HCT116 (cell line): ENCODE data around the gene TNFSF13B. TPM values are rescaled to one million over a fixed set of nuclear protein-coding genes. Genes with fewer than 3 reads are reported as not detected.

Experiments
- ATAC-seq: fragments of 200-7000 bp; cut with Tn5 transposase; 2 replicates; pipeline ENCODE4 v1.9.1; 2020; ENCODE audit warnings: mild to moderate bottlenecking, moderate library complexity
- BruUV-seq: library from RNA; stranded (reverse); fragments of 400-500 nt; replicated peaks from 2 replicates; lab custom pipeline; 2021; lab: Mats Ljungman, UMichigan
- CTCF ChIA-PET: fragments of 300-600 bp; sonication (Branson Sonifier 250); formaldehyde crosslinking; loops from one replicate; lab custom pipeline; 2021; ENCODE audit warnings: antibody characterized with exemption; lab: Charles Lee
- POLR2A ChIA-PET: fragments of 300-600, 350-600 bp; sonication (Branson Sonifier 250); formaldehyde crosslinking; loops from one replicate; lab custom pipeline; 2021; ENCODE audit warnings: antibody characterized with exemption; lab: Charles Lee
- RAD21 ChIA-PET, 2 experiments: fragments of 300-600 bp; sonication (Branson Sonifier 250); formaldehyde crosslinking; loops; one replicate each; lab custom pipeline; 2023; ENCODE audit warnings: low total read pairs in 2 of 2; ENCODE audit not compliant: uncharacterized antibody in 2 of 2, unreplicated experiment in 2 of 2, low non-redundant PET in 1 of 2; lab: Charles Lee
- DNase-seq: peaks from one replicate; pipeline ENCODE4 v3.0.0-alpha.2; 2010; ENCODE audit warnings: low read depth, low spot score
- H2AFZ ChIP-seq: fragments of 200-600 bp; shearing (Covaris generic), sonication (generic); 2 replicates; pipeline ENCODE4 v1.6.1; 2017; ENCODE audit warnings: low read depth, mixed run types, mixed read lengths, antibody characterized with exemption, low read length; ENCODE audit not compliant: poor library complexity, severe bottlenecking
- H3K27ac ChIP-seq: 2 replicates; pipeline ENCODE4 v1.5.1; 2012; ENCODE audit warnings: low read depth, low read length
- H3K27me3 ChIP-seq: fragments of 200-600 bp; sonication (generic); 2 replicates; pipeline ENCODE4 v1.6.1; 2016; ENCODE audit warnings: mixed run types, low read length, mixed read lengths; ENCODE audit not compliant: insufficient read depth
- H3K36me3 ChIP-seq, 2 experiments: fragments of 200-500 bp in 1 of 2; fragments of 200-600 bp in 1 of 2; sonication (Bioruptor generic) in 1 of 2; sonication (generic) in 1 of 2; 2 replicates each; pipeline versions ENCODE4 v1.5.1 to v1.6.1; 2014 to 2016; ENCODE audit warnings: low read length in 2 of 2, inconsistent platforms in 1 of 2, mixed read lengths in 1 of 2, mixed run types in 1 of 2; ENCODE audit not compliant: insufficient read depth in 2 of 2, control insufficient read depth in 1 of 2
- H3K4me1 ChIP-seq, 2 experiments: fragments of 200-600 bp in 1 of 2; sonication (generic) in 1 of 2; 2 replicates each; pipeline versions ENCODE4 v1.5.1 to v1.6.1; 2012 to 2017; ENCODE audit warnings: low read length in 2 of 2, inconsistent platforms in 1 of 2, mild to moderate bottlenecking in 1 of 2, mixed read lengths in 1 of 2, mixed run types in 1 of 2, moderate library complexity in 1 of 2; ENCODE audit not compliant: insufficient read depth in 2 of 2, control insufficient read depth in 1 of 2
- H3K4me2 ChIP-seq: fragments of 200-600 bp; sonication (generic); 2 replicates; pipeline ENCODE4 v1.6.1; 2017; ENCODE audit warnings: mixed run types, low read length, mixed read lengths
- H3K4me3 ChIP-seq, 2 experiments: fragments of 200-600 bp in 1 of 2; sonication (generic) in 1 of 2; replicated peaks in 1 of 2; 2 replicates each; pipeline ENCODE4 v1.5.1; 2011 to 2016; ENCODE audit warnings: low read length in 2 of 2, control low read depth in 1 of 2, low read depth in 1 of 2, mild to moderate bottlenecking in 1 of 2, mixed read lengths in 1 of 2, mixed run types in 1 of 2
- H3K79me2 ChIP-seq: fragments of 200-600 bp; sonication (generic); 2 replicates; pipeline ENCODE4 v1.6.1; 2017; ENCODE audit warnings: mild to moderate bottlenecking, mixed run types, low read length, moderate library complexity, mixed read lengths; ENCODE audit not compliant: insufficient read depth
- H3K9ac ChIP-seq: fragments of 200-600 bp; sonication (generic); 2 replicates; pipeline ENCODE4 v1.6.1; 2016; ENCODE audit warnings: low read length, mixed read lengths
- H3K9me2 ChIP-seq: fragments of 200-600 bp; sonication (generic), shearing (Covaris generic); 2 replicates; pipeline ENCODE4 v1.6.1; 2017; ENCODE audit warnings: mixed run types, mild to moderate bottlenecking, moderate library complexity; ENCODE audit not compliant: insufficient read depth
- H3K9me3 ChIP-seq, 2 experiments: fragments of 200-500 bp in 1 of 2; fragments of 200-600 bp in 1 of 2; sonication (Bioruptor generic) in 1 of 2; sonication (generic) in 1 of 2; 2 replicates each; pipeline ENCODE4 v1.6.1; 2014 to 2017; ENCODE audit warnings: low read length in 2 of 2, mixed read lengths in 2 of 2, inconsistent platforms in 1 of 2, low read depth in 1 of 2, mild to moderate bottlenecking in 1 of 2, mixed run types in 1 of 2, moderate library complexity in 1 of 2; ENCODE audit not compliant: control insufficient read depth in 1 of 2, insufficient read depth in 1 of 2
- H4K20me1 ChIP-seq: fragments of 200-600 bp; sonication (generic), shearing (Covaris generic); 2 replicates; pipeline ENCODE4 v1.6.1; 2017; ENCODE audit warnings: mixed run types, mild to moderate bottlenecking, moderate library complexity; ENCODE audit not compliant: insufficient read depth
- CBX3 ChIP-seq: IDR thresholded peaks from 2 replicates; pipeline ENCODE4 v1.6.1; 2012; ENCODE audit warnings: low read depth
- EGR1 ChIP-seq: IDR thresholded peaks from 2 replicates; pipeline ENCODE4 v1.6.1; 2012; ENCODE audit warnings: low read depth
- EZH2phosphoT487 ChIP-seq: fragments of 200-600 bp; IDR thresholded peaks from 2 replicates; pipeline ENCODE4 v1.6.1; 2018; ENCODE audit warnings: antibody characterized with exemption, borderline replicate concordance
- FOSL1 ChIP-seq: IDR thresholded peaks from 2 replicates; pipeline ENCODE4 v1.6.1; 2012; ENCODE audit warnings: low read depth
- JUND ChIP-seq: IDR thresholded peaks from 2 replicates; pipeline ENCODE4 v1.6.1; 2012
- POLR2A ChIP-seq: IDR thresholded peaks from 2 replicates; pipeline ENCODE4 v1.7.0; 2011; ENCODE audit warnings: borderline replicate concordance; ENCODE audit not compliant: insufficient read depth, insufficient read length; ENCODE audit errors: extremely low read depth
- POLR2AphosphoS5 ChIP-seq: IDR thresholded peaks from 2 replicates; pipeline ENCODE4 v1.6.1; 2011; ENCODE audit warnings: mild to moderate bottlenecking, low read depth, low read length, moderate library complexity
- SIN3A ChIP-seq: IDR thresholded peaks from 2 replicates; pipeline ENCODE4 v1.6.1; 2012; ENCODE audit warnings: low read depth
- SP1 ChIP-seq: IDR thresholded peaks from 2 replicates; pipeline ENCODE4 v1.6.1; 2012; ENCODE audit warnings: low read depth
- TCF7L2 ChIP-seq: IDR thresholded peaks from 2 replicates; pipeline ENCODE4 v1.7.0; 2011; ENCODE audit warnings: borderline replicate concordance, inconsistent platforms; ENCODE audit not compliant: insufficient read depth, insufficient read length; ENCODE audit errors: extremely low read depth
- ZFX ChIP-seq: fragments of 450-650 bp; IDR thresholded peaks from 2 replicates; pipeline ENCODE4 v1.6.1; 2017
- ZNF274 ChIP-seq: fragments of 200-500 bp; sonication (Bioruptor generic); IDR thresholded peaks from 2 replicates; pipeline ENCODE4 v1.6.1; 2014; ENCODE audit warnings: mild to moderate bottlenecking, low read depth, low read length, inconsistent platforms
- intact Hi-C: fragments of 100-400 bp; cut with micrococcal nuclease; formaldehyde crosslinking; loops from 2 replicates; pipeline ENCODE4 v1.10.0; 2022
- total RNA-seq: library from RNA; stranded (reverse); gene quantifications from one replicate; pipeline ENCODE4 v1.2.1, GENCODE V29; 2021; ENCODE audit not compliant: unreplicated experiment
- TF ChIP-seq, protein P1 (sequence below): IDR thresholded peaks from 2 replicates; pipeline ENCODE4 v1.6.1; 2012
- TF ChIP-seq, protein P2 (sequence below): IDR thresholded peaks from 2 replicates; pipeline ENCODE4 v1.6.1; 2012

The TNFSF13B gene
- total RNA-seq, 1 experiment from 2014 or later: 1.3 TPM

DNA sequence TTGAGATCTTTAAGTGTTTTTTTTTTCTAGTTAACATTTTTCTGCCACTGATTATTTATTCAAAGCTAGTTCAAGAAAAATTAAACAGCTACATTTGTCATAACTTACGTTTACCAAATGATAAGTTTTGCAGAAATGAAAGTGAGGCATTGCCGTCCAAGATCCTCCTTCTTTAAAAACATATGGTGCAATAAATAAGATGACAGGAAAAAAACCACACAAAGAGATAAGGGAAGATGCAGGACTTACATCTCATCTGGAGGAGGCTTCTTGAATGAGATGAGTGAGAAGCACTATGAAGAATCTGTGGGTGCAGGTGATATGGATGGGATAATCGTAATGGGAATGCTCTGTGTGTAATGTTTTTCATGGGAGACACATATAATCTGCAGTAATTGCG is 12.4 kb downstream of the TNFSF13B start:
- RAD21 ChIA-PET: no interaction called here
- no peaks in the 10 kb centered on the region for H4K20me1 ChIP-seq
- POLR2A ChIA-PET: no interaction called here
- CTCF ChIA-PET: no interaction called here
- H3K36me3 ChIP-seq: no peaks in the 10 kb centered on the region
- no peaks in the 10 kb centered on the region; the same call in 1 of the 2 replicates for H3K27me3 ChIP-seq
- intact Hi-C loops: no loop called here
- no peaks in the 10 kb centered on the region for H3K9me2 ChIP-seq
- H3K79me2 ChIP-seq: no peaks in the 10 kb centered on the region
- BruUV-seq: no TSS peak
- H3K27ac ChIP-seq: no peak overlapping the region
- H3K4me2 ChIP-seq: no peak overlapping the region
- H3K9ac ChIP-seq: no peak overlapping the region
- TF ChIP-seq POLR2AphosphoS5 (no peak), ZFX (no peak), JUND (no peak), SIN3A (no peak), TCF7L2 (no peak), POLR2A (no peak), CBX3 (no peak), ZNF274 (no peak), SP1 (no peak), FOSL1 (no peak), EZH2phosphoT487 (no peak), EGR1 (no peak)
- TF ChIP-seq, protein P1, sequence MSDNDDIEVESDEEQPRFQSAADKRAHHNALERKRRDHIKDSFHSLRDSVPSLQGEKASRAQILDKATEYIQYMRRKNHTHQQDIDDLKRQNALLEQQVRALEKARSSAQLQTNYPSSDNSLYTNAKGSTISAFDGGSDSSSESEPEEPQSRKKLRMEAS: no peak
- H3K9me3 ChIP-seq: no peaks in the 10 kb centered on the region
- DNase-seq: no peak
- ATAC-seq: no peak
- H2AFZ ChIP-seq: no peak overlapping the region
- no peaks in the 10 kb centered on the region for H3K4me1 ChIP-seq
- no peak overlapping the region for H3K4me3 ChIP-seq

DNA sequence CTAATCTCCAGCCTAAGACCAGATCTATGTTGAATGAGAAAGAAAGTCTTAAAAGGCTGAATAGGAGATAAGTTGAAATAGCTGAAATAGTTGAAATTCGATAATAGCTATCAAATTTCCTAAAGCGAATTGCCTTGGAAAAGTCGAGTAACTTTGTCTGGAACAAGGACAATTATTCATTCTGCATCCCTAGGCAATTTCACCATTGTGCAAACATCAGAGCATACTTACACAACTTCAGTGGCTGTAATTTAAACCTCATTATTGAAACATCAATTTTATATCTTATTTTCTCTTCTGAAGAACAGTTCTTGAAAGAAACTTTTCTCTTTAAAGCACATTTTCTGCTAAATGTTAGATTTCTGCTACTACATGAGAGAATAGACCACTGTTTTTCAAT is 13.6 kb downstream of the TNFSF13B start:
- Histone ChIP-seq H2AFZ (no peak overlapping the region), H3K27ac (no peak overlapping the region), H3K36me3 (no peaks in the 10 kb centered on the region), H3K79me2 (no peaks in the 10 kb centered on the region), H3K4me3 (no peak overlapping the region), H3K27me3 (no peaks in the 10 kb centered on the region; the same call in 1 of the 2 replicates), H3K9ac (no peak overlapping the region), H3K4me2 (no peak overlapping the region), H3K4me1 (no peaks in the 10 kb centered on the region), H4K20me1 (no peaks in the 10 kb centered on the region), H3K9me2 (no peaks in the 10 kb centered on the region), H3K9me3 (no peaks in the 10 kb centered on the region)
- CTCF ChIA-PET: no interaction called here
- POLR2A ChIA-PET: no interaction called here
- TF ChIP-seq, protein P2, sequence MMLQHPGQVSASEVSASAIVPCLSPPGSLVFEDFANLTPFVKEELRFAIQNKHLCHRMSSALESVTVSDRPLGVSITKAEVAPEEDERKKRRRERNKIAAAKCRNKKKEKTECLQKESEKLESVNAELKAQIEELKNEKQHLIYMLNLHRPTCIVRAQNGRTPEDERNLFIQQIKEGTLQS: no peak
- TF ChIP-seq TCF7L2: no peak
- no peak for TF ChIP-seq SP1
- TF ChIP-seq FOSL1: no peak
- no peak for TF ChIP-seq SIN3A
- ATAC-seq (no peak), DNase-seq (no peak)
- RAD21 ChIA-PET: no interaction called here
- BruUV-seq: no TSS peak
- intact Hi-C loops: no loop called here
